OCI-LY7 (cell line): ENCODE results near the gene GNB1.

Experiments used
- EZH2phosphoT487 ChIP-seq: fragments of 200-600 bp; sonication (generic); IDR thresholded peaks from 2 replicates; pipeline ENCODE4 v1.6.1; 2018; ENCODE audit warnings: low read depth, borderline replicate concordance, mild to moderate bottlenecking, mixed run types, antibody characterized with exemption, low read length, moderate library complexity, mixed read lengths
- TF ChIP-seq, protein P1 (sequence below): fragments of 200-600 bp; sonication (generic); conservative IDR thresholded peaks from 2 replicates; pipeline ENCODE4 v1.5.1; 2014; ENCODE audit warnings: mild to moderate bottlenecking, antibody characterized with exemption, low read length, moderate library complexity, mixed read lengths

GRCh38 chr1:1907098-1907736 is 16.3 kb upstream of the GNB1 start:
- TF ChIP-seq, protein P1, sequence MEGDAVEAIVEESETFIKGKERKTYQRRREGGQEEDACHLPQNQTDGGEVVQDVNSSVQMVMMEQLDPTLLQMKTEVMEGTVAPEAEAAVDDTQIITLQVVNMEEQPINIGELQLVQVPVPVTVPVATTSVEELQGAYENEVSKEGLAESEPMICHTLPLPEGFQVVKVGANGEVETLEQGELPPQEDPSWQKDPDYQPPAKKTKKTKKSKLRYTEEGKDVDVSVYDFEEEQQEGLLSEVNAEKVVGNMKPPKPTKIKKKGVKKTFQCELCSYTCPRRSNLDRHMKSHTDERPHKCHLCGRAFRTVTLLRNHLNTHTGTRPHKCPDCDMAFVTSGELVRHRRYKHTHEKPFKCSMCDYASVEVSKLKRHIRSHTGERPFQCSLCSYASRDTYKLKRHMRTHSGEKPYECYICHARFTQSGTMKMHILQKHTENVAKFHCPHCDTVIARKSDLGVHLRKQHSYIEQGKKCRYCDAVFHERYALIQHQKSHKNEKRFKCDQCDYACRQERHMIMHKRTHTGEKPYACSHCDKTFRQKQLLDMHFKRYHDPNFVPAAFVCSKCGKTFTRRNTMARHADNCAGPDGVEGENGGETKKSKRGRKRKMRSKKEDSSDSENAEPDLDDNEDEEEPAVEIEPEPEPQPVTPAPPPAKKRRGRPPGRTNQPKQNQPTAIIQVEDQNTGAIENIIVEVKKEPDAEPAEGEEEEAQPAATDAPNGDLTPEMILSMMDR, result no peak
- TF ChIP-seq EZH2phosphoT487, result no peak
